ENCODE measurements around the gene MYCBP.

DNA sequence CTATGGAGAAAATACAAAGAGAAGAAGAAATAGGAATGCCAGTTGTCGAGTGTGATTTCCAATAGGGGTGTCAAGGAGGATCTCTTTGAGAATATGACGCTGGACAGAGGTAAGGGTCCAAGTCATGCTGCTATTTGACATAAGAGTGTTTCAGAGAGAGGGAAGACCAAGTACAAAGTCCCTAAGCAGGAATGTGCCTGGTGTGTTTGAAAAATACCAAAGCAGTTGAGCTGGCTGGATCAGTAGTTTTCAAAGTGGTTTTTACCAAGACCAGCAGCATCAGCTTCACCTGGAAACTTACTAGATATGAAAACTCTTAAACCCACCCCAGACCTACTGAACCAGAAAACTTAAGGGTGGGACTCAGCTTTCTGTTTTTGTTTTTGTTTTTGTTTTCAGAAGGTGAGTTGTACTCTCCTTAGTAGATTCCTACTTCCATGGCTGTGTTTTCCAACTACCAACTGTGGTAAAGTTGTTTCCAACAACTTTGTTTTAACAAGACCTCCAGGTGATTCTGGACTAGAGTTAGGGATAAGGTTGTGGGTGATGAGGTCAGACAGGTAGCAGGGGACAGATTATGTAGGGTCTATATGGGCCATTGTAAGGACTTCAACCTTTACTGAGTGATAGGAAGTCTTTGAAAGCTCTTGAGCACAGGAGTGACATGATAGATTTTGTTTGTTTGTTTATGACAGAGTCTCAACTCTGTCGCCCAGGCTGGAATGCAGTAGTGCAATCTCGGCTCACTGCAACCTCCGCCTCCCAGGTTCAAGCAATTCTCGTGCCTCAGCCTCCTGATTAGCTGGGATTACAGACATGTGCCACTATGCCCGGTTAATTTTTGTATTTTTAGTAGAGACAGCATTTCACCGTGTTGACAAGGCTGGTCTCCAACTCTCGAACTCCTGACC is 15.5 kb upstream of the MYCBP start:
- TF ChIP-seq, protein P1, sequence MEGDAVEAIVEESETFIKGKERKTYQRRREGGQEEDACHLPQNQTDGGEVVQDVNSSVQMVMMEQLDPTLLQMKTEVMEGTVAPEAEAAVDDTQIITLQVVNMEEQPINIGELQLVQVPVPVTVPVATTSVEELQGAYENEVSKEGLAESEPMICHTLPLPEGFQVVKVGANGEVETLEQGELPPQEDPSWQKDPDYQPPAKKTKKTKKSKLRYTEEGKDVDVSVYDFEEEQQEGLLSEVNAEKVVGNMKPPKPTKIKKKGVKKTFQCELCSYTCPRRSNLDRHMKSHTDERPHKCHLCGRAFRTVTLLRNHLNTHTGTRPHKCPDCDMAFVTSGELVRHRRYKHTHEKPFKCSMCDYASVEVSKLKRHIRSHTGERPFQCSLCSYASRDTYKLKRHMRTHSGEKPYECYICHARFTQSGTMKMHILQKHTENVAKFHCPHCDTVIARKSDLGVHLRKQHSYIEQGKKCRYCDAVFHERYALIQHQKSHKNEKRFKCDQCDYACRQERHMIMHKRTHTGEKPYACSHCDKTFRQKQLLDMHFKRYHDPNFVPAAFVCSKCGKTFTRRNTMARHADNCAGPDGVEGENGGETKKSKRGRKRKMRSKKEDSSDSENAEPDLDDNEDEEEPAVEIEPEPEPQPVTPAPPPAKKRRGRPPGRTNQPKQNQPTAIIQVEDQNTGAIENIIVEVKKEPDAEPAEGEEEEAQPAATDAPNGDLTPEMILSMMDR (conservative IDR thresholded peaks at IDR 0.05), result no peak
- no peak for TF ChIP-seq EZH2 (IDR thresholded peaks at IDR 0.05; ENCODE audit: low read depth)
